Activated CD4-positive, alpha-beta T cell treated with anti-CD3 and anti-CD28 coated beads, Interleukin-2, Interleukin-4, amounts not matched to agents 100 ng/mL and 50 ng/mL, durations not matched to agents 16 hours and 8 hours (primary cell): ENCODE measurements around the gene FOXE3.

Experiments
- DNase-seq: peaks from one replicate; pipeline ENCODE4 v3.0.0-alpha.2; 2020; ENCODE audit warnings: low spot score

The FOXE3 gene

DNA sequence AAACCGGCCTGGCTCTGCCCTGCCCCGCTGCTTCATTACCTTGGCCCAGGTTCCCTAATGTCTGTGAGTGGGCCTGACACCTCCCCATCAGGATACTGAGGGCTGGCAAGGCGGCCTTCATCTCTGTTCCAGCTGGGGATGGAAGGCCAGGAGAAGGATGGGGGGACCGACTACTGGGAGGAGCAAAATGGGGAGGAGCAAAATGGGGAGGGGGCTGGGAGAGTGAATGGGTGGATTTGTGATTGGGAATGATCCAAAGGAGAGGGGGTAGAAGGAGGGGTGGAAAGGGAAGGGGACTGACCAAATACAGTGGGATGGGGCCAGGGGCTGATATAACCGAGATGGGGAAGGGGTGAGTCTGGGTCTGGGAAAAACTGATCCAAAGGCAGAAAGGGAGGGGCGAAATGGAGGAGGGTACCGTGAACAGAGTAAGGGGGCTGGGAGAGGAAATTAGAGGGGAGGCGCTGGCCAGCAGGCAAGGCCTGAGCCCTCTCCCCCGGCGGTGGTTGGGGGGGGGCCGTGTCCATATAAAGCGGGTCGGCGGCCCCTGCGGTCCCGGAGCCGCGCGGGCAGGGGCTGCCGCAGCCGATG is at the start of gene FOXE3:
Gene FOXE3 (plus strand): TSS at position 558 of the 591 bp plus-strand sequence. CDS start 31 bp downstream, at position 589.
- DNase-seq = no peak

DNA sequence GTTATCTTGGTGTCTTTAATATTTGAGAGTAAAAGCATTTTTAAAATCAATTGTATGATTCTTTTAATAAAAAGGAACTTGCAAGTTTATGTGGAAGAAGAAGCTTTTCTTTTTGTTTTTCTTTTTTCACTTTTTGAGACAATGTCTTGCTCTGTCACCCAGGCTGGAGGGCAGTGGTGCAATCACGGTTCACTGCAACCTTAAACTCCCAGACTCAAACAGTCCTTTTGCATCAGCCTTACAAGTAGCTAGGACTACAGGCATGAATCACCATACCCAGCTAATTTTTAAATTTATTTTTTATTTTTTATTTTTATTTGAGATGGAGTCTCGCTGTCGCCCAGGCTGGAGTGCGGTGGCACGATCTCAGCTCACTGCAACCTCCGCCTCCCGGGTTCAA is 48.4 kb upstream of the FOXE3 start:
- no peak for DNase-seq

DNA sequence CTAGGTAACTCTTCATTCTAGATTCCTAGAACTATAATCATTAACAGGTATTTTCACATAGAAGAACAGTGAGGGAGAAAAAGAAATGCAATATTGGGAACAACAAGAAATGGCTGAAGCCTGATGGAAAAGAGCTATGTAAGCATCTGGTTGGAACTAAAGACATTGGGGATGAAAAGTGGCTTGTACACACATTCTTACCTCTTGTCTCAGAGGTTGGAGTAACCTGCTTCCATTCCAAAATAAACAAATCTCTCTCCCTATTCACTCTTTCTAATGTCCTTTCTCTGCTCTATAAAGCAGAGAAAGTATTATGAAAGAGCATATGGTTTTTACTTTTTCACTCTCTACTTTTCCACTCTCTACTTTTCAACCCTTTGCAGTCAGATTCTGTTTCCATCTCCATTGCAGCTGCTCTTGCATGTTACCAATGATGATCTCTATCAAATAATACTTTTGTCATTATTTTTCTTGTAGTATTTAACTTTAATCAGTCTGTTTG is 45.0 kb upstream of the FOXE3 start:
- no peak for DNase-seq

DNA sequence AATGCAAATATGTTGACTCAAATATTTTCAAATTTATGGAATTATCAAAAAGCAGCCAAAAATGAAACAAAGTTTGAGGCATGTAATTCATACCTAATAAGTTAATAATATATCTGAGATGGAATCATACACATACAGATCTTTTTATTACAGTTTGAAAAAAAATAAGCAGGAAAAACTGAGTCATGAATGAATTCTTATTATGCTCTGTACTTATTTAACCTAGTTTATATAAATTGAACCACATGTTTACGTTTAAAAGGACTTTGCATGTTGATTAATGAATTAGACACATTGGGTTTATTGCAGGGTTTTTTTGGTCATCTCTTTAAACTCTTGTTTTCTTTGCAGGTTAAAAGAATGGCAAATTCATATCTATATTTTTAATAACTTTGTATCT is 41.6 kb upstream of the FOXE3 start:
- DNase-seq = no peak

DNA sequence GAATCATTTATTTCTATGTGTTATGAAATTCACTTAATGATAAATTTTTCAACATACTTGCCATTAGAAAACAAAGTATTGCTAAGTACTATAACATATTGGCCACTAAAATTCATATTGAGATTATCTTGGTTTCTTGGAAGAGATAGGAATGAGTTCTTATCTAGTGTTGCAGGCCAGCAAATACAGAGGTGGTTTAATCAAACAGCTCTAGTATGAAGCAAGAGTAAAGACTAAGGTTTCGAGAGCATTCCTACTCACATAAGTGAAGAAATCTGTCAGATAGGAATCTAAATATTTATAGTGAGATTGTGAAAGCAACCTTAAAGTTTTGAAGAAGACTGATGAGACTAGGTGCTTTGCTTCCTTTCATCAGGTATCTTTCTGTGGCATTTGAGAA is 37.9 kb upstream of the FOXE3 start:
- no peak for DNase-seq

DNA sequence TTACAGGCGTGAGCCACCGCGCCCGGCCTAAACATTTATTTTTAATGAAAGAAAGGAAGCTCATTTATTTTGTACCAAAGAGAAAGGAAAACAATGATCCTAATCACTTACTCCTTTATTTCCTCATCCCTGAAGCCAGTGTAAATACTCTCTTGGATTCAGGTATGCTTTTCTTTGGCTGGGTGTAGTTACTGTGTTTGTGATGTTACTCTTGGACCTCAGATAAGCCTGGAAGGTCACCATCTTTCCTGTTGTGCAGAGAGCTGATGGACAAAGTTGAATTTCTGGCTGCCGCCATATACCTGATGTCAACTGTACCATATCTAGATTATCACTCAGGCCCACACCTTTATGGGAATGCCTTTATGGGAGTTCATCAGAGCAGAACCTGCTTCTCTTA is 35.4 kb upstream of the FOXE3 start:
- no peak for DNase-seq

DNA sequence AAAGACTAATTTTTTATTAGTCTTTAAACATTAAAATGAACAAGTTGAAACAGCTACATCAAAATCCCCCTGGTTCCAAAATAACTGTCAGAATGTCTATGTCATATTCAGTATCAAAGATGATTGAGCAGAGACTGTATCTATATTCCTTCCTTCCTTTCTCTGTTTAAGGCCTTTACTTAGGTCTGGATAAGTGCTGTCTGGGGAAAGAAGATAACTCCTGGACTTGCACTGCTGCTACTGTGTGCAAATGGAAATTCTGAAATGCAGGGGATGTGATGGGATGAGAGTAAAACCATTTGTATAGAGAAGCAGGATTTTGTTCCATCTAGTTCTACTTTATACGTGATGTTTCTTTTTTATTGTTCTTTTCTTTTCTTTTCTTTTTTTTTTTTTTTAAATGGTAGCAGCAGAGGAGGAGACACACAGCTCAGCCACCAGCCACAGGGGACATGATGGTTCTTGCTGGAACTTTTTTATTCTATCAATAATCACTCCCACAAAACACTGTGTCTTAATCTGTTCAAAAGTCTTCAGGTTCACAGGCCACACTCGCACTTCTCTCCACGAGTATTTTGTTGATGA is 33.6 kb upstream of the FOXE3 start:
- no peak for DNase-seq

DNA sequence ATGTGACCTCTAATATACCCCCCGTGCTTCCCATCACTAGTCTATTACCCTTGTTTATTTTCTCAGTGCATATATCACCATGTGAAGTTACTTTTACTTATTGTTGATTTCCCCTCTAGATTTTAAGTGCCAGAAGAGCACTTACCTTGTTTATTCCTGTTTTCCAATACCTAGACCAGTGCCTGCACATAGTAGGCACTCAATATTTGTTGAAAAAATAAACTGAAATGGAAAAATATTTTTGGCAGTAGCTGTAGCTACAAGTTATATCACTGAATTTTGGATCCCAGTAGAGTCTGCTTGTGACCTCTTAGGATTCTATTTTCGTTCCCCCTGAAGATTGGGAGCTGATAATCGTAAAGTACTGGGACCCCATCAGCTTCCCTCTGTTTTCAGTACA is 32.0 kb upstream of the FOXE3 start:
- DNase-seq = no peak

DNA sequence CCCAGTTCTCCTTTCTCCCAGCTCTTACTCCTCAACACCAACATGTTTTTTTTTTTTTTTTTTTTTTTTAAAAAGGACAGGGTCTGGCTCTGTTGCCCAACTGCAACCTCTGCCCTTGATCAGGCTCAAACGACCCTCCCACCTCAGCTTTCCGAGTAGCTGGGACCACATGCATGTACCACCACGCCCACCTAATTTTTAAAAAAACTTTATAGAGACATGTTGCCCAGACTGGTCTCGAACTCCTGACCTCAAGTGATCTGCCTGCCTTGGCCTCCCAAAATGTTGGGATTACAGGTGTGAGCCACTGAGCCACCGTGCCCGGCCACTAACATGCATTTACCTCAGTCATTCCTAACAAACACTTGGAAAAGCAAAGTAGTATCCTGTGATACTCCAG is 31.1 kb upstream of the FOXE3 start:
- DNase-seq = no peak

DNA sequence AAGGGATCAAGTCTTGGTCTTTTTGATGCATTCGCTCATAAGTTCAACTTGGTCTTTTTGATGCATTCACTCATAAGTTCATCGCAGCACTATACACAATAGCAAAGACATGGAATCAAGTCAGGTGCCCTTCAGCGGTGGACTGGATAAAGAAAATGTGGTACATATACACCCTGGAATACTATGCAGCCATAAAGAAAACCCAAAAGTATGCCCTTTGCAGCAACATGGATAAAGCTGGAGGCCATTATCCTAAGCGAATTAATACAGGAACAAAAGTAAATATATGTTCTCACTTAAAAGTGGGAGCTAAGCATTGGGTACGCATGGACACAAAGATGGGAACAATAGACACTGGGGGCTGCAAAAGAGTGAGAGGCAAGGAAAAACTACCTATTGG is 29.8 kb upstream of the FOXE3 start:
- DNase-seq = no peak

DNA sequence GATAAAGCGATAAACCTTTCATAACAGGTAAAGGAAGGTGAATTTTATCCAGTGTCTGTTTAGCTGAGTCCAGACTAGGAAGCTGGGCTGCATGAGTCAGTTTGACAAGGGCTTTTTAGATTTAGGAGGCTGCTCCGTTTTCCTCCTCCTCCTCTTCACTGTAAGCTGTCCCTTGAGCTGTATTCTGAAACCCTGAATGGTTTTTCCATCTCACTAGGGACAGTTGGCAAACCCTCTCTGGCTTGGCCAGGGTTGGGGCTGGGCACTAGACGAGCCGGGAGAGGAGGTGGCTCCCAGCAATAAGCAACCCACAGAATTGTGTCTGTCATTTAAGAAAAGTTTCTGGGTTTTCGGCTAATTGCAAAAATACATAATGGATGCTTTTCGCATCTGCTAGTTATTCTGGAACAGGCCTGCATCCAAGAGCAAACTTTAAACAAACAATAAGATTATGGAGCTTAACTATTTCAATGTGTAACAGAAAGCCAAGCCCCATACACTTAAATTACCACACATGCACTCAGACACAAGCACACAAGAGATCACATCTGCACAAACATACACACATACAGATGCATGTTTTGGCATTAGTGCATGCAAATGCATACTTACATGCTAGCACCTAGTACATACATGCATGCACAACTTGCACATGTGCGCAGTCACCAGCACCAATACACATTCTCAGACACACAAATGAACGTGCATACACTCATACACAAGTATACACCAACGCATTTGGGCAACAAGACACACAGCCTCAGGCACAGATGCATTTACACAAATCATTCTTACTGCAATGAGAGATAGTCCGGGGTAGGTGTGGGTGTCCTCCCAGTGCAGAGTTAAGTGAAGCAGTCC is 27.8 kb upstream of the FOXE3 start:
- no peak for DNase-seq

DNA sequence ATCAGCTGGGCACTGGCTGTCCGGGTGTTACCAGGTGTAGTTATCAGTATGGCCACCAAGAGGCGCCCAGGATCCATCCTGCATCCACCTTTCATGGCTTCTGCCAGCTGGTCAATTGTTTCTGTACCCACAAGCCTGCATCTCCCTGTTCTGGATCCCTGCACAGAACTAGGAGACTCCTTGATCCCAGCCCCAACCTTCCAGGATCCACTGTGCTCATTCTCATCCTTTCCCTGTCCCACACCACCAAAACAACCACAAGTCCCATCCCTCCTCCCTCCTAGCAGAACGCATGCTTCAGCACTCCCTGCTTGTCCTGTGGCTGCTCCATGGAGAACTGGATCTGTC is 27.2 kb upstream of the FOXE3 start:
- peak; percentile 50 for DNase-seq

DNA sequence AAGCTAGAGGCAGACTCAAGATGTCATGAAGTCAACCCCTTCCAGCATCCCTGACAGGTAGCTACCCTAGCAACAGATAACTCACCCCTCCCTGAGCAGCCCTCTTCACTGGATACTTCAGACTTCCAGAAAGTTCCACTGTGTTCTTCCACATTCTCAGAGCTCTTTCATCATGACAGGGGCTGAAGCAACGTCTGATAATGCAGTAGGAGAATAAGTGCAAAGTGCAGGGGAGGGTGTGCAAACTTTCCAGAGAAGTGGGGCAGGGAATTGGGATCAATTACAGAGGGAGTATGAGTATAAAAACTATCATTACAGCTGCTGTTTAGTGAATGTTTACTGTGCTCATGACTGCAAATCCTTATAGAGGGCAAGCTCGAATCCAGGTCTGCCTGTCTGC is 26.4 kb upstream of the FOXE3 start:
- no peak for DNase-seq

DNA sequence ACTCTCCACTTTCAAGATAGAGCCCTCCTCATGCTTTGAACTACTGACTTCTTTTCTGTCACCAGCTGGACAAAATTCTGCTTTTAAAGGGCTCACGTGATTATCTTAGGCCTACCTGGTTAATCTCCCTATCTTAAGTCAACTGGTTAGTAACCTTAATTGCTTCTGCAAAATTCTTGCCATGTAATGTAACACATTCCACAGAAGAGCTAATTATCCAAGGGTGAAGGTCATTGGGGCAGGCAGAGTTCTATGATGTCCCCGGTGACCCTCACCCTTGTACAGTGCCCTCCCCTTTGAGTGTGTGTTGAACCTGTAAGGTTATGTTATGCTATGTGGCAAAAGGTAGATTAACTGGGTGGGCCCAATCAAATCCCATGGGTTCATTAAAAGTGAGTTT is 25.2 kb upstream of the FOXE3 start:
- DNase-seq = no peak

DNA sequence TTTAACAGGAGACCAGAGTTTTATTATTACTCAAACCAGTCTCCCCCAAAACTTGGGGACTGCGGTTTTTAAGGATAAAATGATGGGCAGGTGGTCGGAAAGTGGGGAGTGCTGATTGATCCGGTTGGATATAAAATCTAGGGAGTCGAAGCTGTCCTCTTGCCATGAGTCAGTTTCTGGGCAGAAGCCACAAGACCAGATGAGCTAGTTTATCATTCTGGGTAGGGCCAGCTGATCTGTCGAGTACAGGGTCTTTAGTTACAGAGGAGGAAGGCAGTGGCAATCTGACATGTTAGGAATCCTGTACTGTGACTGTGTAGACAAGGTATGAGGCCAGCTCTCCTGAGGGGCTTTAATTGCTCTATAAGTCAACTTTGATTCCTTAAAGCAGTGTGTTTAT is 22.9 kb upstream of the FOXE3 start:
- DNase-seq = no peak

DNA sequence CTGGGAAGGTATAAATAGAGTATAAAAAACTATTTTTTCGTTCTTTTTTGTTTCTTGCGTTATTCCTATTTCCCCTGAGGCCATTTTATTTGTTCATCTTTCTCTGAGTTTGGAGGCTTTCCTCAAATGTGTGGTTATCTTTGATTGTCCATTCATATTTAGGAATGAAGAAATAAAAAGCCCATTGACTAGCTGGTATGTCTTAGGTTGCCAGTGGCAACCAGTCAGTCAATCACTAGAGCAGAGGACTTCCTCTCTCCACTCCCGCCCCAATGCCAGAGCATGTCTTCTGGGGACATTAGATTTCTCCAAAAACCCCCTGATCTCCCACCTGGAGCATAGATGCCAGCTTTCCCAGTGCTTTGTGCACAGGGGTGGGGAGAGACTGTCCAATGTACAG is 20.7 kb upstream of the FOXE3 start:
- no peak for DNase-seq

DNA sequence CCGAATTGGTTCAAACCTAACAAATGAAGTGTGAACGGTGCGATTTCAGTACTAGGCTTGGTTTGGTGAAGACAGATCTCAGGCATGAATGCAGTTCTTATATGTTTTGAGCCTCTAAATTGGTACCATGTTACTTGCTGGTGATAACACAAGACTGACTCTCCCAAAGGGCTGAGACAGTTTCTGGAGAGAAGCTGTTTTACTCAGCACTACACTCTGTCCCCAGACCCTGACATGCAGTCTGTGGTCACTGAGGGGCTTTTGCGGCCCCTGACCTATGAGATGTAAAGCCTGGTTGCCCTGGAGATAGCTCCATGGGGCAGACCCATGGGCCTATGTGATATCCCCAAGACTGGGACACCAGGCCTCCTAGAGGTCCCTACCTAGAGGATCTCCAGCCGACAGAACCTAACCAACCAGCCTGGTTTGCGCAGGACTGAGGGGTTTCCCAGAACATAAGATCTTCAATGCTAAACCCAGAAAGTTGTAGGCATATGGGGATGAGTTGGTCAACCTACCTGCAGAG is 19.4 kb upstream of the FOXE3 start:
- DNase-seq = no peak

DNA sequence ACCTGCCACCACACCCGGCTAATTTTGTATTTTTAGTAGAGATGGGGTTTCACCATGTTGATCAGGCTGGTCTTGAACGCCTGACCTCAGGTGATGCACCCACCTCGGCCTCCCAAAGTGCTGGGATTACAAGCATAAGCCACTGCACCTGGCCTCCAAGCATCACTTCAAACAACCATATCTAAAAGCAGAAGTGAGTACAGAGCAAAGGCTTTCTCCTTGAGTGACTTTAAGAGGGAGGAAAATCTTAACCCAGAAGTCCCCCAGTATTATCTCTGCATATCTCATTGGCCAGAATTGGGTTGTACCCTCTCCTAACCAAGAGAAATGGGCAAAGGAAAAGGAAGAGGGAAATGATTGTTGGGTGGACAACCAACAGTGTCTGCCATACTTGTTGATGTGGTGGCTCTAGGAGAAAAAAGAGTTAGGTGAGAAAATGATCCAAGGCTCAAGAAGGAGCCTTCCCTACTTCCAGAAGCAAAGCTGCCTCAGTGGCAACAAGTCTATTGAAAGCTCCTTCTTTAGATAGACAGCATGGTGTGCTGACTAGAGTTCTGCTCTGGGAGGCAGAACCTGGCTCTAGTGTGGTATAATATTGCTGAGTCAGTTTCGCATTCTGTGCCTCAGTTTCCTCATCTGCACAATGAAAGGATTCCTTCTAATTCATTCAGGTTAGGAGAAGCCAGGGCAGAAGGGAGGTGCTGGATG is 16.8 kb upstream of the FOXE3 start:
- DNase-seq = no peak

DNA sequence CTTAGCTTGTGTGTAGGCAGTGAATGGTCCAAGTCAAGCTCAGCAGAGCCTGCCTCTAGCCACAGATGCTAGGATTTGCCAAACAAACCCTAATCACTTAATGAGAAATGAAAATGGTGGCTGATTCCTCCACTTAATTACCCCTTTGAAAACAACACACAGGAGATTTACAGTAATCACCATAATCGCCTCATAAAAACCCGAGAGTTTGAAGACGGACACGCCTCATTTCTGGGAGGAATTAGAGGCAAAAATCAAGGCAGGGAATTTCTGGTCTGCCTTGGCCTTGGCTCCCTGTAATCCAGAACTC is 16.3 kb upstream of the FOXE3 start:
- DNase-seq = no peak

DNA sequence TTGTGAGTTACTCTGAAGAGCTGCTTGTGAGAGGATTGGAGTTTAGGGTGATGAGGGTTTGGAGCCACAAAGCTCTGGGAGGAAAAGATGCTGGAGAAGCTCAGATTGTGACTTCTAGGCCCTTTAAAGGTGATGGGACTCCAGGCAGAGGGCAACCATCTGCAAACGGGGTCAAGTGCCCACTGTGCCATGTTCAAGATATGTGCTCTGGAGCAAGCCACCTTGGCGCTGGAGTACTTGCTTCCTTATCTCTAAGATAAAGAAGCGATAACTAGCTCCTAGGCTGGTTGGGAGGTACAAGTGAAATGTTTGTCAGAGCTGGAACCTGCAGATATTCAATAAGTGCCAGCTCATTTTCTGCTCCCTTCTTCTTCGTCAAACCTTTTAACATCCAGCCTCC is 14.3 kb upstream of the FOXE3 start:
- DNase-seq = no peak

DNA sequence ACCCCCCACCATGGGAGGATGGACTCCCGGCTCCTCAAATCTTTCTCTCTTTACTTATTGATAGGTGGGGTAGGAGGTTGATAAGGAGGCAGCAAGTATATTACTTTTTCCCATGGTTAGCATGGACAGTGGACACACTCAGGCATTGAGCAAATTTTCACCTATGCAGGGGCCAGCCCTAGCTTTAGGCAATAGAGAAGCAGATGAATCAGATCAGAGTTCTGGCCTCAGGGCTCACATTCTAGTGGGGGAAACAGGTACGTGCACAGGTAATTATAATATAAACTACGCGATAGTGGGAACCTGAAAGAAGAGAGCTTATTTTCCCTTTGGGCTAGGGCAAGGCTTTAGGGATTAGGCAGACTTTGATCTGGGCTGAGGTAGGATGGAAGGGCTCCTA is 13.5 kb upstream of the FOXE3 start:
- no peak for DNase-seq

DNA sequence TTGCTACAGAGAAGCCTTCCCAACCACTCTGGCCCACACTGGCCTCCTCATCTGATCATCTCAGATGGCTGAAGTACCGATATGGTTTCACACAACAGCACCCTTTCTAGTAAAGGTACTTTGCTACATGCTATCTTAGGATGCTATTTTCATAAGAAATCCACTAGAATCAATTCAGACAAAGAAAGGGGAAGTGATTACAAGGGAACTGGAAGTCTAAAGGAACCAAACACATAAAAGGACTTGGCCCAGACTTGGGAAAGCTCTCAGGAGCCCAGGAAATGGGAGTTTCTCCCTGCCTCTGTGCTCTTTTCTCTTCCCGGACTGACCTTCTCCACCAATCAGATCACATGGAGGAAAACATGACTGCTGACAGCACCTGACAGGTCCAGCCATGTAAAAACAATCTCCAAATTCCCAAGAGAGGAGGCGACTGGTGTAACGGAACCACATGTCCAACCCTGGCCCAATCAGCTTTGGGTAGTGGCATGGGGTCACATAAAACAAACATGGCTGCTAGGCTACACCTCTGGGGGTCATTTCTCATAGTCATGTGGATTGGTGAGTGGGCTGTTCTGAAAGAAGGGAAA is 12.7 kb upstream of the FOXE3 start:
- no peak for DNase-seq
